ENCODE measurements around the gene FARP2.

The FARP2 gene

GRCh38 chr2:241530571-241530970 lies 174.5 kb downstream of the FARP2 start:
- no peak for TF ChIP-seq CTCF (IDR thresholded peaks at IDR 0.05; ENCODE audit: low read depth, low read length, missing control alignments)
- DNase-seq (ENCODE audit: low read depth): no peak
- in situ Hi-C loops (cut with HindIII; ENCODE audit: low sequenced_read_pairs): no loop called here
- no peak overlapping the region for H3K4me3 ChIP-seq (ENCODE audit: low read depth, low read length)

- in situ Hi-C loops (cut with HindIII; ENCODE audit: low sequenced_read_pairs): no loop called here
- no peak for TF ChIP-seq CTCF (IDR thresholded peaks at IDR 0.05; ENCODE audit: low read depth, low read length, missing control alignments)
- no peak for DNase-seq (ENCODE audit: low read depth)
- no peak overlapping the region for H3K4me3 ChIP-seq (ENCODE audit: low read depth, low read length)
Measured at GRCh38 chr2:241531161-241531722, 175.2 kb downstream of the FARP2 start.

- no peak for DNase-seq (ENCODE audit: low read depth)
- in situ Hi-C loops (cut with HindIII; ENCODE audit: low sequenced_read_pairs): no loop called here
- no peak for TF ChIP-seq CTCF (IDR thresholded peaks at IDR 0.05; ENCODE audit: low read depth, low read length, missing control alignments)
- no peak overlapping the region for H3K4me3 ChIP-seq (ENCODE audit: low read depth, low read length)
Measured at GRCh38 chr2:241532168-241532567, 176.1 kb downstream of the FARP2 start.

GRCh38 chr2:241532733-241533601 lies 176.9 kb downstream of the FARP2 start:
- in situ Hi-C loops (cut with HindIII; ENCODE audit: low sequenced_read_pairs): no loop called here
- DNase-seq (ENCODE audit: low read depth): no peak
- TF ChIP-seq CTCF (IDR thresholded peaks at IDR 0.05; ENCODE audit: low read depth, low read length, missing control alignments): no peak
- no peak overlapping the region for H3K4me3 ChIP-seq (ENCODE audit: low read depth, low read length)

- H3K4me3 ChIP-seq (ENCODE audit: low read depth, low read length): no peak overlapping the region
- TF ChIP-seq CTCF (IDR thresholded peaks at IDR 0.05; ENCODE audit: low read depth, low read length, missing control alignments): no peak
- in situ Hi-C loops (cut with HindIII; ENCODE audit: low sequenced_read_pairs): no loop called here
- no peak for DNase-seq (ENCODE audit: low read depth)
Measured at GRCh38 chr2:241534293-241534692, 178.2 kb downstream of the FARP2 start.

- no peak for DNase-seq (ENCODE audit: low read depth)
- no peak for TF ChIP-seq CTCF (IDR thresholded peaks at IDR 0.05; ENCODE audit: low read depth, low read length, missing control alignments)
- no peak overlapping the region for H3K4me3 ChIP-seq (ENCODE audit: low read depth, low read length)
- in situ Hi-C loops (cut with HindIII; ENCODE audit: low sequenced_read_pairs): no loop called here
Measured at GRCh38 chr2:241534701-241535375, 178.8 kb downstream of the FARP2 start.

All from astrocyte of the cerebellum (primary cell).